MM.1S (cell line): Measurements from ENCODE around the gene CAPS2.
"Not testable (repeated sequence)": the region's sequence is repeated elsewhere in the genome, so short reads cannot be mapped to it uniquely, and the experiment has no call there.

ENCODE experiments used
- CTCF ChIP-seq: fragments of 300-600 bp; sonication (generic); IDR thresholded peaks from 2 replicates; pipeline ENCODE4 v1.5.1; 2016; ENCODE audit warnings: antibody characterized with exemption, low read length, mixed read lengths
- EZH2 ChIP-seq: fragments of 300-600 bp; sonication (generic); optimal IDR thresholded peaks from 2 replicates; pipeline ENCODE3; 2017; ENCODE audit warnings: low read depth, mild to moderate bottlenecking, antibody characterized with exemption, low read length, mixed read lengths

- not testable (repeated sequence) for TF ChIP-seq CTCF, EZH2
These were observed 16.1 kb upstream of the CAPS2 start for GRCh38 chr12:75346215-75346614.
